C4-2B (cell line): Measurements from ENCODE around the gene HDHD3.

ENCODE experiments used
- CTCF ChIP-seq: fragments of 450-650 bp; conservative IDR thresholded peaks from 2 replicates; pipeline ENCODE4 v1.5.1; 2017; ENCODE audit warnings: mild to moderate bottlenecking
- ZFX ChIP-seq: fragments of 450-650 bp; IDR thresholded peaks from 2 replicates; pipeline ENCODE4 v1.6.1; 2017

- TF ChIP-seq CTCF (no peak), ZFX (no peak)
These were observed 15.3 kb downstream of the HDHD3 start for GRCh38 chr9:113361304-113362018.
